SH-SY5Y (cell line): ENCODE measurements around the gene SLC9A9.

Source experiments
- GATA2 ChIP-seq: IDR thresholded peaks from 2 replicates; pipeline ENCODE4 v1.6.1; 2011; ENCODE audit warnings: mild to moderate bottlenecking, low read depth, low read length
- GATA3 ChIP-seq: IDR thresholded peaks from 2 replicates; pipeline ENCODE4 v1.6.1; 2011; ENCODE audit warnings: low read depth, mild to moderate bottlenecking, low read length, moderate library complexity

DNA sequence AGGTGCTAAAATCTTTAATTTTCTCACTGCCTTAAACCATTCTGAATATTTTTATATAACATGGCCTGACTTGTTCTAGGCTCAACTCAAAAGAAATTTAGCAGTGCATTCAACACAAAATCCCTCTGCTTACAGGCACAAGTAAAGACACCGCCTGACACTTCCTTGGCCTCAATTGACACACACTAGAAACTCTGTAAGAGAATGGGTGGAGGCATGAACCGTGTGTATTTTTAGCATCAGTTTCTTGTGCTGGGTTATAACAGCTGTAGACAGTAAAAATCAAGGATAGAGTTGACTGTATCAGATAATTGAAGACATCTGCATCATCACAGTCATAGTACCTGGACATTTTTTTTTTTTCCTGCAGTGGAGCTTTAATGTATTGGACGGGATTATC is 54.3 kb downstream of the SLC9A9 start:
- TF ChIP-seq GATA2 (no peak), GATA3 (no peak)
